Measurements from ENCODE around the gene ARHGAP1. TPM values are rescaled to one million over a fixed set of nuclear protein-coding genes. Genes with fewer than 3 reads are reported as not detected.
A peak's percentile ranks its signal among the peaks of the same experiment; 100 is the strongest.

The ARHGAP1 gene
- total RNA-seq, 4 donors from 2014 or later, result 30.8 to 57.9 (median 47.7) TPM

GRCh38 chr11:46724088-46724487 is 23.7 kb upstream of the ARHGAP1 start:
- H3K4me1 ChIP-seq, result peaks cover 0 to 9% of the 10 kb centered on the region in 2 donors
- DNase-seq, result no peak
- H3K27me3 ChIP-seq, result no peaks in the 10 kb centered on the region
- no peak overlapping the region for H3K27ac ChIP-seq
- 78 to 83% methylated on average over 8 of the region's 8 CpGs for WGBS, 2 donors
- TF ChIP-seq CTCF (IDR thresholded peaks at IDR 0.05) (no peak), POLR2A (IDR thresholded peaks at IDR 0.05) (no peak)
- H3K4me3 ChIP-seq (replicated peaks in 1 of 3), result no peak overlapping the region
- H3K9me3 ChIP-seq, result no peaks in the 10 kb centered on the region
- H3K36me3 ChIP-seq, result no peaks in the 10 kb centered on the region
- intact Hi-C loops (cut with DNase I), result no loop called here

GRCh38 chr11:46723359-46723680 is 22.9 kb upstream of the ARHGAP1 start:
- Histone ChIP-seq H3K36me3 (no peaks in the 10 kb centered on the region), H3K4me1 (peaks cover 0 to 9% of the 10 kb centered on the region in 2 donors), H3K27ac (no peak overlapping the region), H3K4me3 (replicated peaks in 1 of 3) (no peak overlapping the region), H3K9me3 (no peaks in the 10 kb centered on the region), H3K27me3 (no peaks in the 10 kb centered on the region)
- WGBS, 2 donors, result 95 to 100% methylated on average over 1 to 4 of the region's 8 CpGs
- DNase-seq, result no peak
- no peak for TF ChIP-seq POLR2A (IDR thresholded peaks at IDR 0.05)
- intact Hi-C loops (cut with DNase I), result no loop called here

GRCh38 chr11:46722566-46723358 is 22.3 kb upstream of the ARHGAP1 start:
- intact Hi-C loops (cut with DNase I), result no loop called here
- Histone ChIP-seq H3K9me3 (no peaks in the 10 kb centered on the region), H3K4me3 (replicated peaks in 1 of 3) (no peak overlapping the region), H3K27ac (peak overlapping the region in 1 of 3 donors; percentile 20), H3K27me3 (no peaks in the 10 kb centered on the region), H3K36me3 (no peaks in the 10 kb centered on the region), H3K4me1 (peaks cover 0 to 9% of the 10 kb centered on the region in 2 donors)
- WGBS, 2 donors, result 89 to 90% methylated on average over 9 to 10 of the region's 11 CpGs
- peak; percentile 57 to 61 for DNase-seq
- TF ChIP-seq CTCF (IDR thresholded peaks at IDR 0.05) (no peak), POLR2A (IDR thresholded peaks at IDR 0.05) (no peak)

- Histone ChIP-seq H3K27ac (no peak overlapping the region), H3K4me1 (peaks cover 0 to 9% of the 10 kb centered on the region in 2 donors), H3K36me3 (no peaks in the 10 kb centered on the region), H3K9me3 (no peaks in the 10 kb centered on the region), H3K27me3 (no peaks in the 10 kb centered on the region), H3K4me3 (replicated peaks in 1 of 3) (no peak overlapping the region)
- no peak for TF ChIP-seq POLR2A (IDR thresholded peaks at IDR 0.05)
- no peak for TF ChIP-seq CTCF (IDR thresholded peaks at IDR 0.05)
- 86 to 93% methylated on average over 6 of the region's 6 CpGs for WGBS, 2 donors
- intact Hi-C loops (cut with DNase I), result no loop called here
- DNase-seq, result no peak
Measured at GRCh38 chr11:46721286-46721685, 20.9 kb upstream of the ARHGAP1 start.

- no peaks in the 10 kb centered on the region for H3K36me3 ChIP-seq
- no peak overlapping the region for H3K27ac ChIP-seq
- intact Hi-C loops (cut with DNase I), result no loop called here
- no peaks in the 10 kb centered on the region for H3K9me3 ChIP-seq
- TF ChIP-seq CTCF (IDR thresholded peaks at IDR 0.05) (no peak), POLR2A (IDR thresholded peaks at IDR 0.05) (no peak)
- DNase-seq, result no peak
- H3K27me3 ChIP-seq, result no peaks in the 10 kb centered on the region
- H3K4me1 ChIP-seq, result peaks cover 0 to 9% of the 10 kb centered on the region in 2 donors
- H3K4me3 ChIP-seq (replicated peaks in 1 of 3), result no peak overlapping the region
- 88 to 90% methylated on average over 18 to 25 of the region's 25 CpGs for WGBS, 2 donors
Measured at GRCh38 chr11:46719543-46720218, 19.3 kb upstream of the ARHGAP1 start.

Measured in thyroid gland (tissue), 4 donors.